HepG2 (cell line): ENCODE data around the gene FOXK2. TPM values are rescaled to one million over a fixed set of nuclear protein-coding genes. Genes with fewer than 3 reads are reported as not detected.

ENCODE experiments used
- AGO2 ChIP-seq: fragments of 200-400 bp; formaldehyde crosslinking; optimal IDR thresholded peaks from 2 replicates; pipeline ENCODE3; 2017; ENCODE audit warnings: mild to moderate bottlenecking, low read depth, low read length, moderate library complexity
- CTCF ChIP-seq: sonication (generic); formaldehyde crosslinking; IDR thresholded peaks from 2 replicates; pipeline ENCODE4 v1.5.0; 2020; ENCODE audit warnings: mild to moderate bottlenecking, missing genetic modification reagents, moderate library complexity
- KLF15 ChIP-seq: sonication (generic); formaldehyde crosslinking; IDR thresholded peaks from 2 replicates; pipeline ENCODE4 v1.8.1; 2023; ENCODE audit warnings: borderline replicate concordance, mild to moderate bottlenecking, inconsistent platforms, missing genetic modification reagents, mixed read lengths
- SAP130 ChIP-seq: IDR thresholded peaks from 2 replicates; pipeline ENCODE4 v1.6.1; 2016; ENCODE audit warnings: low read depth
- STAG1 ChIP-seq: sonication (generic); formaldehyde crosslinking; IDR thresholded peaks from 2 replicates; pipeline ENCODE4 v1.4.0; 2020; ENCODE audit warnings: missing genetic modification reagents
- ZBTB33 ChIP-seq: sonication (generic); formaldehyde crosslinking; IDR thresholded peaks from 2 replicates; pipeline ENCODE4 v1.4.0; 2020; ENCODE audit warnings: missing genetic modification reagents
- ZNF3 ChIP-seq: IDR thresholded peaks from 2 replicates; pipeline ENCODE4 v1.7.0; 2017; ENCODE audit warnings: inconsistent platforms
- ZNF660 ChIP-seq: sonication (generic); formaldehyde crosslinking; IDR thresholded peaks from 2 replicates; pipeline ENCODE4 v1.5.1; 2020; ENCODE audit warnings: mild to moderate bottlenecking, low read depth, missing genetic modification reagents, borderline replicate concordance
- polyA plus RNA-seq, 8 experiments: library from polyadenylated mRNA; depleted of rRNA in 3 of 8; stranded (reverse) in 7 of 8; unstranded in 1 of 8; fragments of >200 nt; fragmentation: Illumina TruSeq in 4 of 8; extraction: Trizol in 4 of 8; gene quantifications; 2 replicates each; pipeline versions ENCODE4 v1.2.1 to v1.2.3, GENCODE V29; 2011 to 2016; ENCODE audit warnings: low read depth in 4 of 8, missing spikeins in 1 of 8, mixed read lengths in 1 of 8; ENCODE audit not compliant: insufficient read depth in 1 of 8
- total RNA-seq, 5 experiments: library from RNA; depleted of rRNA; stranded (reverse); fragments of >200 nt; fragmentation: Illumina TruSeq; extraction: Trizol; gene quantifications; 2 replicates each; pipeline ENCODE4 v1.2.3, GENCODE V29; 2016; ENCODE audit warnings: low read depth in 1 of 5

The FOXK2 gene
- total and polyA plus RNA-seq, 2 of the 13 experiments (the other 11 are each of a cell fraction or from before 2014, with no cell fraction given): 67.1 to 67.2 TPM

- TF ChIP-seq ZNF660 (CRISPR knock-in tag): no peak
- peak; percentile 87 for TF ChIP-seq ZBTB33 (CRISPR knock-in tag)
- no peak for TF ChIP-seq KLF15
- peak; percentile 45 for TF ChIP-seq STAG1 (CRISPR knock-in tag)
- TF ChIP-seq AGO2: peak; percentile 43
- peak; percentile 60 for TF ChIP-seq CTCF (CRISPR knock-in tag)
- TF ChIP-seq ZNF3 (CRISPR knock-in tag): no peak
- TF ChIP-seq SAP130 (CRISPR knock-in tag): no peak
Observed at GRCh38 chr17:82615084-82616020, 95.8 kb downstream of the FOXK2 start (continued).
